ENCODE results near the gene SCEL. TPM values are rescaled to one million over a fixed set of nuclear protein-coding genes. Genes with fewer than 3 reads are reported as not detected.
A peak's percentile ranks its signal among the peaks of the same experiment; 100 is the strongest.

SCEL gene
- total and polyA plus RNA-seq, 2 donors (not counting 3 experiments of a cell fraction or from before 2014, with no cell fraction given): not detected

DNA sequence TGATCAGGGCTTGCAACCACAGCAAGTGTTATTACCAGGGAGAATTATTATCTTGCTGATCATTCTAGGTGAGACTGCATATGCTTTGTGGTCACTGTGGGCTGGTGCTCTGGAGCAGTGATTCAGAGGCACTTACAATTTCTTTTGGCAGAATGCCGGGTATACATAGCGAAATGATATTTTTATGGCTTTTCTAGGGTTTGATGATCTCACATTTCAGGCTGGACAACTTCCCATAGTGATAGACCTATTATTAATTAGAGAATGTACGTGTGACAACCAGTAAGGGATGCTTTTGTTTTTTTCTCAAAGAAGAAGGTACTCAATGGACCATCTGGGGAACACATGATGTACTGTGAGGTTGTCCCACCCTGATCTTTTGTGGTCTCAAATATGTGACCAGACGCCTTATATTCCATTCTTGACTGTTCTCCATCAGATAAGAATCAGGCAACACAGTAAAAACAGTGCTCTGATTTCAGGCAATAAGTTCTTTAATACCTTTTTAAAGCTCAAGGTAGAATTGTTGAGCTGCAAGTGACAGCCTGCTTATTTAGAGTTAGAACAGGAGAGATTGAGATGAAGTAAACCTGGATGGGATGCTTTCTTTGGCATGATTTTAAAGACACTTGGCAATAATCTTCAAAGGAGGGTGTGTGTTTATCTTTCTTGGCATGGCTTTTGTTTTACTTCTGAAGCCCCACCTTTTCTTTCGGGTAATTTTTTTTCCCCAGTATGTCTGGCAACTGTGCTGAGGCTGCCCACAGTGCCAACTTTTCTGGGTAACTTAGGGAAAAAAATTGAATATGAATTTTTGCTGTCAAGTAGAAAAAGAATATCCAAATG is 27.4 kb upstream of the SCEL start:
- intact Hi-C loops (cut with micrococcal nuclease) (loop anchor here (1.0 to 5.0 kb wide), 7 partner anchors 8 to 481 kb away; partner anchors contain the start of genes FBXL3, MYCBP2 and SLAIN1), dilution Hi-C loops (cut with MboI; ENCODE audit: extremely low pct_ligation_motif_present, low sequenced_read_pairs) (no loop called here)
- Histone ChIP-seq H3K4me3 (replicated peaks in 1 of 3; ENCODE audit: insufficient read depth in 1 of 3, low read depth in 1 of 3, low read length in 3 of 3) (no peak overlapping the region), H4K20me1 (replicated peaks; ENCODE audit: control insufficient read depth, extremely low read depth, insufficient read depth, low read length) (no peaks in the 10 kb centered on the region), H3K79me2 (ENCODE audit: control insufficient read depth, insufficient read depth, low read length) (no peaks in the 10 kb centered on the region), H3K9me1 (replicated peaks; ENCODE audit: control insufficient read depth, extremely low read depth, insufficient read depth, low read length) (no peaks in the 10 kb centered on the region), H3K4me1 (ENCODE audit: control insufficient read depth, extremely low read depth, insufficient read depth, low read length) (peaks cover 29% of the 10 kb centered on the region), H3K4me2 (ENCODE audit: insufficient read depth, low read length) (peak overlapping the region; percentile 84), H3K27ac (ENCODE audit: insufficient read depth, low read depth, low read length) (peak overlapping the region; percentile 85), H3K27me3 (ENCODE audit: control insufficient read depth in 2 of 2, insufficient read depth in 2 of 2, low read length in 2 of 2) (peaks cover 0 to 3% of the 10 kb centered on the region in 2 experiments), H2AFZ (ENCODE audit: low read depth, low read length) (no peak overlapping the region), H3K9ac (replicated peaks; ENCODE audit: extremely low read depth, insufficient read depth, low read length) (peak overlapping the region; percentile 66), H3K9me3 (replicated peaks; ENCODE audit: control insufficient read depth, insufficient read depth, low read length) (no peaks in the 10 kb centered on the region), H3K36me3 (ENCODE audit: control insufficient read depth in 2 of 2, extremely low read depth in 1 of 2, insufficient read depth in 2 of 2, low read length in 2 of 2) (no peaks in the 10 kb centered on the region)
- ChIA-PET CTCF (interaction anchor here (1.4 to 1.7 kb wide), 2 partner anchors 15 to 29 kb away, joined by 3 to 8 read pairs; no protein-coding TSS in a partner anchor), POLR2A (no interaction called here)
- peak; percentile 92 for FAIRE-seq
- BruUV-seq (replicated peaks): TSS peak; percentile 18
- DNase-seq (ENCODE audit: low read depth, low spot score): peak; percentile 90
- TF ChIP-seq FOS (IDR thresholded peaks at IDR 0.05; ENCODE audit: borderline replicate concordance, insufficient read depth, low read length) (peak; percentile 88), JUN (IDR thresholded peaks at IDR 0.05; ENCODE audit: borderline replicate concordance, insufficient read depth, insufficient read length, low read depth) (peak; percentile 71), GATA2 (IDR thresholded peaks at IDR 0.05; ENCODE audit: insufficient read depth, insufficient read length, low read depth, low read length) (peak; percentile 94), MYC (IDR thresholded peaks at IDR 0.05; ENCODE audit: low read depth, low read length) (no peak), POLR2AphosphoS5 (IDR thresholded peaks at IDR 0.05; ENCODE audit: insufficient read depth, low read depth, low read length) (peak; percentile 58)
- TF ChIP-seq, protein P1, sequence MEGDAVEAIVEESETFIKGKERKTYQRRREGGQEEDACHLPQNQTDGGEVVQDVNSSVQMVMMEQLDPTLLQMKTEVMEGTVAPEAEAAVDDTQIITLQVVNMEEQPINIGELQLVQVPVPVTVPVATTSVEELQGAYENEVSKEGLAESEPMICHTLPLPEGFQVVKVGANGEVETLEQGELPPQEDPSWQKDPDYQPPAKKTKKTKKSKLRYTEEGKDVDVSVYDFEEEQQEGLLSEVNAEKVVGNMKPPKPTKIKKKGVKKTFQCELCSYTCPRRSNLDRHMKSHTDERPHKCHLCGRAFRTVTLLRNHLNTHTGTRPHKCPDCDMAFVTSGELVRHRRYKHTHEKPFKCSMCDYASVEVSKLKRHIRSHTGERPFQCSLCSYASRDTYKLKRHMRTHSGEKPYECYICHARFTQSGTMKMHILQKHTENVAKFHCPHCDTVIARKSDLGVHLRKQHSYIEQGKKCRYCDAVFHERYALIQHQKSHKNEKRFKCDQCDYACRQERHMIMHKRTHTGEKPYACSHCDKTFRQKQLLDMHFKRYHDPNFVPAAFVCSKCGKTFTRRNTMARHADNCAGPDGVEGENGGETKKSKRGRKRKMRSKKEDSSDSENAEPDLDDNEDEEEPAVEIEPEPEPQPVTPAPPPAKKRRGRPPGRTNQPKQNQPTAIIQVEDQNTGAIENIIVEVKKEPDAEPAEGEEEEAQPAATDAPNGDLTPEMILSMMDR (IDR thresholded peaks at IDR 0.05; ENCODE audit: extremely low read depth in 1 of 2, insufficient read depth in 1 of 2, low read depth in 1 of 2, low read length in 2 of 2): no peak
- TF ChIP-seq, protein P2, sequence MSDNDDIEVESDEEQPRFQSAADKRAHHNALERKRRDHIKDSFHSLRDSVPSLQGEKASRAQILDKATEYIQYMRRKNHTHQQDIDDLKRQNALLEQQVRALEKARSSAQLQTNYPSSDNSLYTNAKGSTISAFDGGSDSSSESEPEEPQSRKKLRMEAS (IDR thresholded peaks at IDR 0.05; ENCODE audit: insufficient read depth, insufficient read length): no peak

All from endothelial cell of umbilical vein (primary cell).